WERI-Rb-1 (cell line): ENCODE measurements around the gene CAMTA1.

ENCODE experiments used
- DNase-seq: peaks from one replicate; pipeline ENCODE4 v3.0.0-alpha.2; 2020
- H3K27ac ChIP-seq: fragments of 250-450 bp; sonication (Bioruptor Pico); 2 replicates; pipeline ENCODE4 v1.5.1; 2020; ENCODE audit warnings: mild to moderate bottlenecking, moderate library complexity
- H3K27me3 ChIP-seq: fragments of 250-450 bp; sonication (Bioruptor Pico); 2 replicates; pipeline ENCODE4 v1.5.1; 2021; ENCODE audit warnings: mild to moderate bottlenecking, low read depth, moderate library complexity; ENCODE audit not compliant: insufficient read depth, severe bottlenecking
- H3K36me3 ChIP-seq: fragments of 250-450 bp; sonication (Bioruptor Pico); 2 replicates; pipeline ENCODE4 v1.5.1; 2020; ENCODE audit warnings: mild to moderate bottlenecking, moderate library complexity
- H3K4me3 ChIP-seq: 2 replicates; pipeline ENCODE4 v1.5.1; 2011; ENCODE audit warnings: low read depth, mild to moderate bottlenecking, control low read depth, low read length
- H3K9me3 ChIP-seq: fragments of 250-450 bp; sonication (Bioruptor Pico); 2 replicates; pipeline ENCODE4 v1.5.1; 2021; ENCODE audit warnings: mild to moderate bottlenecking, moderate library complexity; ENCODE audit not compliant: severe bottlenecking
- CTCF ChIP-seq: IDR thresholded peaks from 2 replicates; pipeline ENCODE4 v1.5.1; 2011; ENCODE audit warnings: low read depth, mild to moderate bottlenecking, control low read depth, inconsistent platforms, low read length

The CAMTA1 gene

GRCh38 chr1:6988796-6989195 lies 203.5 kb downstream of the CAMTA1 start:
- Histone ChIP-seq H3K27me3 (no peaks in the 10 kb centered on the region), H3K36me3 (no peaks in the 10 kb centered on the region), H3K4me3 (no peak overlapping the region), H3K9me3 (no peaks in the 10 kb centered on the region), H3K27ac (no peak overlapping the region)
- TF ChIP-seq CTCF = no peak
- no peak for DNase-seq

GRCh38 chr1:6989212-6990159 lies 204.2 kb downstream of the CAMTA1 start:
- no peak for DNase-seq
- Histone ChIP-seq H3K27me3 (no peaks in the 10 kb centered on the region), H3K27ac (no peak overlapping the region), H3K4me3 (no peak overlapping the region), H3K9me3 (no peaks in the 10 kb centered on the region), H3K36me3 (no peaks in the 10 kb centered on the region)
- TF ChIP-seq CTCF = no peak

- DNase-seq = no peak
- Histone ChIP-seq H3K27me3 (no peaks in the 10 kb centered on the region), H3K36me3 (no peaks in the 10 kb centered on the region), H3K27ac (no peak overlapping the region), H3K9me3 (no peaks in the 10 kb centered on the region), H3K4me3 (no peak overlapping the region)
- no peak for TF ChIP-seq CTCF
Measured at GRCh38 chr1:6991266-6991665, 206.0 kb downstream of the CAMTA1 start.

- H3K9me3 ChIP-seq = no peaks in the 10 kb centered on the region
- no peak overlapping the region for H3K4me3 ChIP-seq
- DNase-seq = no peak
- no peaks in the 10 kb centered on the region for H3K36me3 ChIP-seq
- H3K27me3 ChIP-seq = no peaks in the 10 kb centered on the region
- no peak for TF ChIP-seq CTCF
- H3K27ac ChIP-seq = no peak overlapping the region
Measured at GRCh38 chr1:6995789-6996188, 210.5 kb downstream of the CAMTA1 start.

GRCh38 chr1:6996371-6996770 lies 211.1 kb downstream of the CAMTA1 start:
- Histone ChIP-seq H3K36me3 (no peaks in the 10 kb centered on the region), H3K4me3 (no peak overlapping the region), H3K27me3 (no peaks in the 10 kb centered on the region), H3K27ac (no peak overlapping the region), H3K9me3 (no peaks in the 10 kb centered on the region)
- no peak for TF ChIP-seq CTCF
- DNase-seq = no peak
